Natural killer cell (primary cell): ENCODE results near the gene SLC24A3. TPM values are rescaled to one million over a fixed set of nuclear protein-coding genes. Genes with fewer than 3 reads are reported as not detected.
A peak's percentile ranks its signal among the peaks of the same experiment; 100 is the strongest.

Experiments used
- ATAC-seq, 3 donors: fragments of 150-1000 bp in 2 of 3; fragments of 200-7000 bp in 1 of 3; cut with Tn5 transposase; 1 replicate in 1 of 3; 2 replicates in 2 of 3; pipeline ENCODE4 v1.10.0; 2021; ENCODE audit warnings: mild to moderate bottlenecking in 2 of 3, moderate library complexity in 2 of 3
- DNase-seq, 2 donors: peaks; one replicate each; pipeline versions ENCODE4 v3.0.0 to v3.0.0-alpha.2; 2013 to 2021; ENCODE audit warnings: mixed read lengths in 1 of 2
- H3K27ac ChIP-seq: one replicate; pipeline ENCODE4 v1.5.1; 2013; ENCODE audit warnings: mild to moderate bottlenecking, low read length
- H3K27me3 ChIP-seq: one replicate; pipeline ENCODE4 v1.6.1; 2013; ENCODE audit warnings: low read length; ENCODE audit not compliant: control insufficient read depth, insufficient read depth
- H3K36me3 ChIP-seq: one replicate; pipeline ENCODE4 v1.6.1; 2013; ENCODE audit warnings: low read length; ENCODE audit not compliant: control insufficient read depth, insufficient read depth
- H3K4me1 ChIP-seq: one replicate; pipeline ENCODE4 v1.6.1; 2013; ENCODE audit warnings: low read length; ENCODE audit not compliant: control insufficient read depth, insufficient read depth
- H3K4me3 ChIP-seq: one replicate; pipeline ENCODE4 v1.5.1; 2013; ENCODE audit warnings: low read length
- H3K9me3 ChIP-seq: one replicate; pipeline ENCODE4 v1.6.1; 2013; ENCODE audit warnings: low read length; ENCODE audit not compliant: control insufficient read depth, insufficient read depth
- H3K27ac Mint-ChIP-seq, 2 donors: one replicate each; pipeline ENCODE4 v1.8.0; 2022; ENCODE audit warnings: mild to moderate bottlenecking in 2 of 2, mixed read lengths in 2 of 2, moderate library complexity in 1 of 2
- H3K27me3 Mint-ChIP-seq, 2 donors: one replicate each; pipeline ENCODE4 v1.8.0; 2022; ENCODE audit warnings: low read depth in 2 of 2, mixed read lengths in 2 of 2
- H3K36me3 Mint-ChIP-seq: one replicate; pipeline ENCODE4 v1.8.0; 2022; ENCODE audit warnings: mixed read lengths
- H3K4me1 Mint-ChIP-seq, 2 donors: one replicate each; pipeline ENCODE4 v1.8.0; 2022; ENCODE audit warnings: mixed read lengths in 2 of 2
- H3K4me3 Mint-ChIP-seq: one replicate; pipeline ENCODE4 v1.8.0; 2022; ENCODE audit warnings: mild to moderate bottlenecking, moderate library complexity, mixed read lengths
- H3K9me3 Mint-ChIP-seq, 2 donors: one replicate each; pipeline ENCODE4 v1.8.0; 2022; ENCODE audit warnings: mixed read lengths in 2 of 2
- CTCF ChIP-seq: fragments of 200-600 bp; IDR thresholded peaks from one replicate; pipeline ENCODE4 v1.8.0; 2022; ENCODE audit warnings: antibody characterized with exemption
- WGBS: methylation state at CpG from one replicate; pipeline ENCODE4 v1.1.7; 2013; ENCODE audit warnings: missing lambda C conversion rate; ENCODE audit not compliant: insufficient coverage; 5-methylcytosine and 5-hydroxymethylcytosine counted together
- intact Hi-C: fragments of 100-400 bp; cut with micrococcal nuclease; formaldehyde crosslinking; loops from one replicate; pipeline ENCODE4 v1.14.2; 2022
- total RNA-seq, 4 donors: library from RNA; stranded (reverse); fragments of 120-200 nt in 1 of 4; gene quantifications; one replicate each; pipeline versions ENCODE4 v1.2.3 to v1.2.4, GENCODE V29; 2013 to 2022

SLC24A3 gene
- total RNA-seq, 3 donors from 2014 or later (not counting 1 experiment from before 2014, with no cell fraction given): 0.09 to 5.5 (median 0.99) TPM

GRCh38 chr20:19511931-19512330 is 299.5 kb downstream of the SLC24A3 start:
- intact Hi-C loops: no loop called here
- Mint-ChIP-seq H3K27me3 (peaks cover 0 to 5% of the 10 kb centered on the region in 2 donors), H3K4me3 (no peak overlapping the region), H3K4me1 (peaks cover 0 to 9% of the 10 kb centered on the region in 2 donors), H3K9me3 (no peaks in the 10 kb centered on the region), H3K36me3 (no peaks in the 10 kb centered on the region), H3K27ac (no peak overlapping the region)
- Histone ChIP-seq H3K9me3 (no peaks in the 10 kb centered on the region), H3K36me3 (no peaks in the 10 kb centered on the region), H3K27ac (no peak overlapping the region), H3K27me3 (no peaks in the 10 kb centered on the region), H3K4me3 (no peak overlapping the region), H3K4me1 (no peaks in the 10 kb centered on the region)
- TF ChIP-seq CTCF: no peak
- DNase-seq: no peak
- WGBS: 89% methylated on average over 4 of the region's 4 CpGs
- ATAC-seq: no peak

- Mint-ChIP-seq H3K36me3 (no peaks in the 10 kb centered on the region), H3K9me3 (no peaks in the 10 kb centered on the region), H3K27ac (no peak overlapping the region), H3K4me1 (peaks cover 0 to 4% of the 10 kb centered on the region in 2 donors), H3K4me3 (no peak overlapping the region), H3K27me3 (peaks cover 0 to 5% of the 10 kb centered on the region in 2 donors)
- no peak for TF ChIP-seq CTCF
- H3K4me3 ChIP-seq: no peak overlapping the region
- no peak for DNase-seq
- intact Hi-C loops: no loop called here
- no peaks in the 10 kb centered on the region for H3K36me3 ChIP-seq
- no peak overlapping the region for H3K27ac ChIP-seq
- no peak for ATAC-seq
- no peaks in the 10 kb centered on the region for H3K27me3 ChIP-seq
- no peaks in the 10 kb centered on the region for H3K4me1 ChIP-seq
- 71% methylated on average over 2 of the region's 3 CpGs for WGBS
- H3K9me3 ChIP-seq: no peaks in the 10 kb centered on the region
Observed at GRCh38 chr20:19512886-19513677, 300.6 kb downstream of the SLC24A3 start.

- Mint-ChIP-seq H3K36me3 (no peaks in the 10 kb centered on the region), H3K9me3 (no peaks in the 10 kb centered on the region), H3K27ac (no peak overlapping the region), H3K4me3 (no peak overlapping the region), H3K27me3 (peaks cover 0 to 5% of the 10 kb centered on the region in 2 donors), H3K4me1 (peaks cover 0 to 4% of the 10 kb centered on the region in 2 donors)
- H3K4me3 ChIP-seq: no peak overlapping the region
- H3K4me1 ChIP-seq: no peaks in the 10 kb centered on the region
- no peak for TF ChIP-seq CTCF
- H3K36me3 ChIP-seq: no peaks in the 10 kb centered on the region
- 32% methylated on average over 5 of the region's 6 CpGs for WGBS
- H3K27me3 ChIP-seq: no peaks in the 10 kb centered on the region
- intact Hi-C loops: no loop called here
- ATAC-seq: peak in 1 of 3 donors; percentile 36
- no peak overlapping the region for H3K27ac ChIP-seq
- DNase-seq: no peak
- no peaks in the 10 kb centered on the region for H3K9me3 ChIP-seq
Observed at GRCh38 chr20:19515074-19515473, 302.6 kb downstream of the SLC24A3 start.
